ENCODE results near the gene TEX54. TPM values are rescaled to one million over a fixed set of nuclear protein-coding genes. Genes with fewer than 3 reads are reported as not detected.

Gene TEX54
- total RNA-seq, 4 donors from 2014 or later: not detected

GRCh38 chr11:62853279-62853965 lies 20.8 kb upstream of the TEX54 start:
- DNase-seq (ENCODE audit: low spot score) (no peak), ATAC-seq (ENCODE audit: low FRiP score) (no peak)
- no peak for TF ChIP-seq CTCF (IDR thresholded peaks at IDR 0.05)

GRCh38 chr11:62852523-62853188 lies 20.0 kb upstream of the TEX54 start:
- TF ChIP-seq CTCF (IDR thresholded peaks at IDR 0.05): no peak
- no peak for DNase-seq (ENCODE audit: low spot score)
- ATAC-seq (ENCODE audit: low FRiP score): no peak

- ATAC-seq (ENCODE audit: low FRiP score): no peak
- DNase-seq (ENCODE audit: low spot score): no peak
- no peak for TF ChIP-seq CTCF (IDR thresholded peaks at IDR 0.05)
Observed at GRCh38 chr11:62851807-62852522, 19.3 kb upstream of the TEX54 start.

- no peak for ATAC-seq (ENCODE audit: low FRiP score)
- no peak for DNase-seq (ENCODE audit: low spot score)
- no peak for TF ChIP-seq CTCF (IDR thresholded peaks at IDR 0.05)
Observed at GRCh38 chr11:62850911-62851806, 18.5 kb upstream of the TEX54 start.

GRCh38 chr11:62847767-62848314 lies 15.2 kb upstream of the TEX54 start:
- TF ChIP-seq CTCF (IDR thresholded peaks at IDR 0.05): no peak
- ATAC-seq (ENCODE audit: low FRiP score) (no peak), DNase-seq (ENCODE audit: low spot score) (no peak)

GRCh38 chr11:62846177-62846576 lies 13.5 kb upstream of the TEX54 start:
- DNase-seq (ENCODE audit: low spot score): no peak
- no peak for TF ChIP-seq CTCF (IDR thresholded peaks at IDR 0.05)
- no peak for ATAC-seq (ENCODE audit: low FRiP score)

All from omental fat pad (tissue), 4 donors.